ENCODE results near the gene ITPR2.

- no peak for TF ChIP-seq CTCF (IDR thresholded peaks at IDR 0.05; ENCODE audit: control extremely low read depth in 1 of 3, insufficient read depth in 1 of 3, low read depth in 1 of 3, low read length in 3 of 3)
- TF ChIP-seq E2F6 (IDR thresholded peaks at IDR 0.05) = no peak
- no peak for TF ChIP-seq YY1 (IDR thresholded peaks at IDR 0.05; ENCODE audit: low read depth, low read length)
- no peak for TF ChIP-seq SIN3A (conservative IDR thresholded peaks at IDR 0.05 in 1 of 2, IDR thresholded peaks at IDR 0.05 in 1 of 2; ENCODE audit: low read depth in 1 of 2, low read length in 2 of 2)
- TF ChIP-seq, protein P1, sequence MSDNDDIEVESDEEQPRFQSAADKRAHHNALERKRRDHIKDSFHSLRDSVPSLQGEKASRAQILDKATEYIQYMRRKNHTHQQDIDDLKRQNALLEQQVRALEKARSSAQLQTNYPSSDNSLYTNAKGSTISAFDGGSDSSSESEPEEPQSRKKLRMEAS (IDR thresholded peaks at IDR 0.05) = no peak
- TF ChIP-seq CREB1 (IDR thresholded peaks at IDR 0.05) = no peak
- no peak for TF ChIP-seq POLR2AphosphoS5 (IDR thresholded peaks at IDR 0.05; ENCODE audit: low read depth, low read length)
- no peak for TF ChIP-seq POLR2A (IDR thresholded peaks at IDR 0.05; ENCODE audit: control extremely low read depth in 1 of 2, low read depth in 2 of 2, low read length in 2 of 2)
- no peak for TF ChIP-seq CBX5 (IDR thresholded peaks at IDR 0.05; ENCODE audit: low read depth, low read length)
- no peak for TF ChIP-seq USF2 (IDR thresholded peaks at IDR 0.05; ENCODE audit: low read length)
- no peak for TF ChIP-seq SP1 (IDR thresholded peaks at IDR 0.05; ENCODE audit: low read depth, low read length)
These were observed 14.8 kb downstream of the ITPR2 start for GRCh38 chr12:26818201-26818600.
